AG10803 (cell line): ENCODE data around the gene C7orf25.

Experiments
- DNase-seq: peaks from one replicate; pipeline ENCODE4 v3.0.0; 2010; ENCODE audit warnings: low read depth
- H3K4me3 ChIP-seq: 2 replicates; pipeline ENCODE4 v1.5.1; 2011; ENCODE audit warnings: mild to moderate bottlenecking, low read length, control low read depth
- TF ChIP-seq, protein P1 (sequence below): conservative IDR thresholded peaks from 2 replicates; pipeline ENCODE4 v1.5.1; 2011; ENCODE audit warnings: mild to moderate bottlenecking, low read length, control low read depth, inconsistent platforms

The C7orf25 gene

DNA sequence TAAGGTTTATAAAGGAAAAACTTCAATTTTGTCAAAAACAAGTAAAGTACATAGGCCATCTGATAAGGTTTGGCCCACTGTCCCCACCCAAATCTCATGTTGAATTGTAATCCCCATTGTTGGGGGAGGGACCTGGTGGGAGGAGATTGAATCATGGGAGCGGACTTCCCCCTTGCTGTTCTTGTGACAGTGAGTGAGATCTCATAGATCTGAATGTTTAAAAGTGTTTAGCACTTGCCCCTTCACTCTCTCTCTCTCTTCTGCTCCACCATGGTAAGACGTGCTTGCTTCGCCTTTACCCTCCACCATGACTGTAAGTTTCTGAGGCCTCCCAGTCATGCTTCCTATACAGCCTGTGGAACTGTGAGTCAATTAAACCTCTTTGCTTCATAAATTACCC is 38.5 kb upstream of the C7orf25 start:
- no peak overlapping the region for H3K4me3 ChIP-seq
- no peak for DNase-seq
- TF ChIP-seq, protein P1, sequence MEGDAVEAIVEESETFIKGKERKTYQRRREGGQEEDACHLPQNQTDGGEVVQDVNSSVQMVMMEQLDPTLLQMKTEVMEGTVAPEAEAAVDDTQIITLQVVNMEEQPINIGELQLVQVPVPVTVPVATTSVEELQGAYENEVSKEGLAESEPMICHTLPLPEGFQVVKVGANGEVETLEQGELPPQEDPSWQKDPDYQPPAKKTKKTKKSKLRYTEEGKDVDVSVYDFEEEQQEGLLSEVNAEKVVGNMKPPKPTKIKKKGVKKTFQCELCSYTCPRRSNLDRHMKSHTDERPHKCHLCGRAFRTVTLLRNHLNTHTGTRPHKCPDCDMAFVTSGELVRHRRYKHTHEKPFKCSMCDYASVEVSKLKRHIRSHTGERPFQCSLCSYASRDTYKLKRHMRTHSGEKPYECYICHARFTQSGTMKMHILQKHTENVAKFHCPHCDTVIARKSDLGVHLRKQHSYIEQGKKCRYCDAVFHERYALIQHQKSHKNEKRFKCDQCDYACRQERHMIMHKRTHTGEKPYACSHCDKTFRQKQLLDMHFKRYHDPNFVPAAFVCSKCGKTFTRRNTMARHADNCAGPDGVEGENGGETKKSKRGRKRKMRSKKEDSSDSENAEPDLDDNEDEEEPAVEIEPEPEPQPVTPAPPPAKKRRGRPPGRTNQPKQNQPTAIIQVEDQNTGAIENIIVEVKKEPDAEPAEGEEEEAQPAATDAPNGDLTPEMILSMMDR, result no peak

DNA sequence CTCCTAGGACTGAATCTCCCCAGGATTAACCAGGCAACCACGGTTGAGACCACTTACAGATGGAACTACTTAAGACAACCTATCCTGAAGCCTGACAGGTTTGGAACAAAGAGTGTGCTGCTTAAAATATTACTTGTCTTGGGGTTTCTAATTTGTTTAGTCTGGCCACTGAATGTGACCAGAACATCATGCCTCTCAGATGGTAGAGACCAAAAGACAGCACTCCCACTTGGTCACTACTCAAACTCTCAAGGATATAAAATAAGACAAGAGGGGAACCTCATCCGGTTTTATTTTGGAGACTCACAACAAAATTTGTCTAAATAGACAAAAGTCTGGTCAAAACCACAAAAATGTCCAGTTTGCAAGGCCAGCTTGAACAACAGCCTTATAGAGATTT is 35.7 kb upstream of the C7orf25 start:
- TF ChIP-seq, protein P1, result no peak
- DNase-seq, result peak; percentile 64
- H3K4me3 ChIP-seq, result no peak overlapping the region

DNA sequence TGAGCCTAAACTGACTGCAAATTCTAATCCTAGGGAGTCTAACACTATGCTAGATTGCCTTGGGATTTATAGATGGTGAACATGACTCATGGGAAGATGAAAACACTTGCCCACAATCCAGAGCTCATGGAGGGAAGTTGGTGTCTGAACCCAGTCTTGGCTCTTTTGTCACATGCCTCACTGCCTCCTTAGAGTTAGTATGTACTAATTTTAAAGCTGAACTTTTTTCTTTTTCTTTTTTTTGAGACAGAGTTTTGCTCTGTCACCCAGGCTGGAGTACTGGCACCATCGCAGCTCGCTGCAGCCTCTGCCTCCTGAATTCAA is 34.7 kb upstream of the C7orf25 start:
- DNase-seq, result peak; percentile 11
- H3K4me3 ChIP-seq, result no peak overlapping the region
- TF ChIP-seq, protein P1, result no peak

GRCh38 chr7:42945821-42946626 is 34.2 kb upstream of the C7orf25 start:
- no peak overlapping the region for H3K4me3 ChIP-seq
- DNase-seq, result no peak
- TF ChIP-seq, protein P1, result no peak

GRCh38 chr7:42940985-42941847 is 29.3 kb upstream of the C7orf25 start:
- H3K4me3 ChIP-seq, result no peak overlapping the region
- TF ChIP-seq, protein P1, result peak; percentile 95
- DNase-seq, result peak; percentile 73

- DNase-seq, result no peak
- H3K4me3 ChIP-seq, result no peak overlapping the region
- TF ChIP-seq, protein P1, result no peak
Observed at GRCh38 chr7:42939457-42940240, 27.8 kb upstream of the C7orf25 start.
